CD14-positive monocyte (primary cell): ENCODE data around the gene GFOD1. TPM values are rescaled to one million over a fixed set of nuclear protein-coding genes. Genes with fewer than 3 reads are reported as not detected.

Experiments
- DNase-seq, 3 donors: peaks; one replicate each; pipeline ENCODE4 v3.0.0-alpha.2; 2011 to 2022
- H2AFZ ChIP-seq: 2 replicates; pipeline ENCODE4 v1.6.0; 2012; ENCODE audit warnings: mild to moderate bottlenecking, low read depth, low read length, inconsistent platforms; ENCODE audit not compliant: insufficient read depth, poor library complexity, severe bottlenecking
- H3K27ac ChIP-seq, 2 donors: 1 replicate in 1 of 2; 2 replicates in 1 of 2; pipeline ENCODE4 v1.5.1; 2012 to 2013; ENCODE audit warnings: low read length in 2 of 2, control low read depth in 1 of 2, inconsistent platforms in 1 of 2, low read depth in 1 of 2, mild to moderate bottlenecking in 1 of 2
- H3K27me3 ChIP-seq, 2 donors: one replicate each; pipeline versions ENCODE4 v1.6.0 to v1.6.1; 2011 to 2013; ENCODE audit warnings: low read length in 2 of 2; ENCODE audit not compliant: control insufficient read depth in 2 of 2, insufficient read depth in 2 of 2
- H3K36me3 ChIP-seq, 2 donors: replicated peaks in 1 of 2; 1 replicate in 1 of 2; 2 replicates in 1 of 2; pipeline versions ENCODE4 v1.5.1 to v1.6.1; 2012 to 2013; ENCODE audit warnings: low read length in 2 of 2, control low read depth in 1 of 2, inconsistent platforms in 1 of 2, mild to moderate bottlenecking in 1 of 2; ENCODE audit not compliant: insufficient read depth in 2 of 2, control insufficient read depth in 1 of 2
- H3K4me1 ChIP-seq, 2 donors: 1 replicate in 1 of 2; 2 replicates in 1 of 2; pipeline versions ENCODE4 v1.5.1 to v1.6.1; 2012 to 2013; ENCODE audit warnings: low read length in 2 of 2, control low read depth in 1 of 2, inconsistent platforms in 1 of 2, mild to moderate bottlenecking in 1 of 2, moderate library complexity in 1 of 2; ENCODE audit not compliant: insufficient read depth in 2 of 2, control insufficient read depth in 1 of 2
- H3K4me2 ChIP-seq: replicated peaks from 2 replicates; pipeline ENCODE3; 2012; ENCODE audit warnings: low read length, moderate library complexity, mild to moderate bottlenecking; ENCODE audit not compliant: poor library complexity, severe bottlenecking; ENCODE audit errors: extremely low read depth
- H3K4me3 ChIP-seq, 3 experiments: fragments of 200-600 bp in 1 of 3; sonication (generic) in 1 of 3; replicated peaks in 1 of 3; 1 replicate in 2 of 3; 2 replicates in 1 of 3; pipeline ENCODE4 v1.5.1; 2011 to 2013; ENCODE audit warnings: low read length in 3 of 3, mild to moderate bottlenecking in 3 of 3, control low read depth in 2 of 3, low read depth in 2 of 3, inconsistent platforms in 1 of 3, moderate library complexity in 1 of 3
- H3K79me2 ChIP-seq: 2 replicates; pipeline ENCODE4 v1.6.0; 2012; ENCODE audit warnings: mild to moderate bottlenecking, control low read depth, inconsistent platforms, low read length, moderate library complexity; ENCODE audit not compliant: insufficient read depth
- H3K9ac ChIP-seq: 2 replicates; pipeline ENCODE4 v1.6.0; 2017; ENCODE audit warnings: low read length, mild to moderate bottlenecking; ENCODE audit not compliant: insufficient read depth, poor library complexity, severe bottlenecking
- H3K9me3 ChIP-seq, 2 donors: replicated peaks in 1 of 2; 1 replicate in 1 of 2; 2 replicates in 1 of 2; pipeline versions ENCODE4 v1.5.1 to v1.6.1; 2012 to 2013; ENCODE audit warnings: low read length in 2 of 2, control low read depth in 1 of 2; ENCODE audit not compliant: control insufficient read depth in 1 of 2, insufficient read depth in 1 of 2
- H4K20me1 ChIP-seq: 2 replicates; pipeline ENCODE4 v1.6.0; 2012; ENCODE audit warnings: mild to moderate bottlenecking, low read length, control low read depth, moderate library complexity; ENCODE audit not compliant: insufficient read depth
- H3K27ac Mint-ChIP-seq, 7 donors: one replicate each; pipeline ENCODE4 v1.8.0; 2020; ENCODE audit warnings: mild to moderate bottlenecking in 7 of 7, mixed read lengths in 7 of 7, moderate library complexity in 6 of 7, inconsistent platforms in 2 of 7
- H3K27me3 Mint-ChIP-seq, 3 donors: one replicate each; pipeline ENCODE4 v1.8.0; 2021 to 2022; ENCODE audit warnings: low read depth in 3 of 3, mild to moderate bottlenecking in 3 of 3, mixed read lengths in 3 of 3, moderate library complexity in 3 of 3, inconsistent platforms in 1 of 3
- H3K36me3 Mint-ChIP-seq, 2 donors: one replicate each; pipeline ENCODE4 v1.8.0; 2020; ENCODE audit warnings: mixed read lengths in 2 of 2, inconsistent platforms in 1 of 2, mild to moderate bottlenecking in 1 of 2
- H3K4me1 Mint-ChIP-seq: one replicate; pipeline ENCODE4 v1.8.0; 2020; ENCODE audit warnings: mild to moderate bottlenecking, mixed read lengths
- H3K4me3 Mint-ChIP-seq, 2 donors: one replicate each; pipeline ENCODE4 v1.8.0; 2020; ENCODE audit warnings: mild to moderate bottlenecking in 2 of 2, mixed read lengths in 2 of 2, moderate library complexity in 1 of 2
- H3K9me3 Mint-ChIP-seq, 7 donors: one replicate each; pipeline ENCODE4 v1.8.0; 2020 to 2022; ENCODE audit warnings: mixed read lengths in 7 of 7, mild to moderate bottlenecking in 6 of 7, moderate library complexity in 6 of 7, inconsistent platforms in 2 of 7
- CTCF ChIP-seq: fragments of 200-600 bp; IDR thresholded peaks from one replicate; pipeline ENCODE4 v1.8.0; 2022; ENCODE audit warnings: antibody characterized with exemption, mild to moderate bottlenecking
- WGBS: methylation state at CpG from one replicate; pipeline ENCODE4 v1.1.5; 2013; ENCODE audit warnings: missing lambda C conversion rate; ENCODE audit not compliant: insufficient coverage; 5-methylcytosine and 5-hydroxymethylcytosine counted together
- intact Hi-C, 2 donors: fragments of 100-400 bp; cut with micrococcal nuclease; formaldehyde crosslinking; loops; one replicate each; pipeline versions ENCODE4 v1.15.0 to v1.15.1; 2023
- polyA plus RNA-seq, 3 donors: library from polyadenylated mRNA; depleted of rRNA in 1 of 3; unstranded in 2 of 3; stranded (reverse) in 1 of 3; fragments of 300-500 nt in 2 of 3; fragments of >200 nt in 1 of 3; fragmentation: Illumina TruSeq in 2 of 3; gene quantifications; 1 replicate in 2 of 3; 2 replicates in 1 of 3; pipeline ENCODE4 v1.2.3, GENCODE V29; 2012 to 2021

The GFOD1 gene
- polyA plus RNA-seq, 3 donors: 2.4 to 8.7 (median 2.4) TPM

- H3K27ac ChIP-seq: no peak overlapping the region
- H3K9ac ChIP-seq: no peak overlapping the region
- H3K79me2 ChIP-seq: peaks cover 5% of the 10 kb centered on the region
- H3K36me3 ChIP-seq: no peaks in the 10 kb centered on the region
- no peaks in the 10 kb centered on the region for H3K9me3 ChIP-seq
- TF ChIP-seq CTCF: no peak
- Mint-ChIP-seq H3K36me3 (peaks cover 6 to 19% of the 10 kb centered on the region in 2 donors), H3K4me3 (no peak overlapping the region), H3K4me1 (peaks cover 22% of the 10 kb centered on the region), H3K9me3 (peaks cover 0 to 2% (median 0%) of the 10 kb centered on the region in 7 donors), H3K27ac (no peak overlapping the region), H3K27me3 (peaks cover 3 to 18% (median 10%) of the 10 kb centered on the region in 3 donors)
- H3K27me3 ChIP-seq: no peaks in the 10 kb centered on the region
- no peak overlapping the region for H2AFZ ChIP-seq
- H3K4me1 ChIP-seq: peaks cover 9 to 17% of the 10 kb centered on the region in 2 donors
- H4K20me1 ChIP-seq: no peaks in the 10 kb centered on the region
- no peak overlapping the region for H3K4me3 ChIP-seq
- no peak overlapping the region for H3K4me2 ChIP-seq
- WGBS: 95% methylated on average over 5 of the region's 10 CpGs
- no peak for DNase-seq
- intact Hi-C loops: no loop called here
Measured at GRCh38 chr6:13421425-13422059, 65.9 kb downstream of the GFOD1 start.

- Mint-ChIP-seq H3K27me3 (peaks cover 3 to 16% (median 10%) of the 10 kb centered on the region in 3 donors), H3K9me3 (peaks cover 0 to 6% (median 4%) of the 10 kb centered on the region in 7 donors), H3K4me3 (no peak overlapping the region), H3K27ac (no peak overlapping the region), H3K36me3 (peaks cover 7 to 15% of the 10 kb centered on the region in 2 donors), H3K4me1 (peaks cover 22% of the 10 kb centered on the region)
- no peak for DNase-seq
- no peak overlapping the region for H3K4me3 ChIP-seq
- no peaks in the 10 kb centered on the region for H3K36me3 ChIP-seq
- 91% methylated on average over 2 of the region's 6 CpGs for WGBS
- peaks cover 9 to 17% of the 10 kb centered on the region in 2 donors for H3K4me1 ChIP-seq
- no peak overlapping the region for H3K4me2 ChIP-seq
- H4K20me1 ChIP-seq: no peaks in the 10 kb centered on the region
- no peak overlapping the region for H3K27ac ChIP-seq
- H3K9me3 ChIP-seq: no peaks in the 10 kb centered on the region
- no peak overlapping the region for H3K9ac ChIP-seq
- TF ChIP-seq CTCF: no peak
- H3K79me2 ChIP-seq: peaks cover under 1% of the 10 kb centered on the region
- intact Hi-C loops: no loop called here
- H2AFZ ChIP-seq: no peak overlapping the region
- no peaks in the 10 kb centered on the region for H3K27me3 ChIP-seq
Measured at GRCh38 chr6:13420269-13420668, 67.1 kb downstream of the GFOD1 start.
